Loucy (cell line): ENCODE results near the gene NADSYN1.

Source experiments
- H2AFZ ChIP-seq: fragments of 200-600 bp; sonication (generic); 2 replicates; pipeline ENCODE4 v1.6.0; 2016; ENCODE audit warnings: antibody characterized with exemption, mild to moderate bottlenecking, low read length, moderate library complexity
- H3F3A ChIP-seq: fragments of 200-600 bp; 2 replicates; pipeline ENCODE4 v1.6.0; 2016; ENCODE audit warnings: antibody characterized with exemption, low read depth, mild to moderate bottlenecking
- H3K27me3 ChIP-seq: fragments of 200-600 bp; sonication (generic); 2 replicates; pipeline ENCODE4 v1.6.1; 2014; ENCODE audit warnings: low read length, mild to moderate bottlenecking; ENCODE audit not compliant: insufficient read depth, poor library complexity, severe bottlenecking
- H3K36me3 ChIP-seq: fragments of 200-600 bp; sonication (generic); 2 replicates; pipeline ENCODE4 v1.6.1; 2016; ENCODE audit warnings: low read length; ENCODE audit not compliant: insufficient read depth
- H3K4me1 ChIP-seq: fragments of 200-600 bp; sonication (generic); 2 replicates; pipeline ENCODE4 v1.5.1; 2014; ENCODE audit warnings: low read length, mild to moderate bottlenecking; ENCODE audit not compliant: insufficient read depth, poor library complexity, severe bottlenecking
- H3K4me2 ChIP-seq: fragments of 200-600 bp; sonication (generic); 2 replicates; pipeline ENCODE4 v1.6.0; 2014; ENCODE audit warnings: antibody characterized with exemption, low read length, low read depth, mild to moderate bottlenecking; ENCODE audit not compliant: poor library complexity, severe bottlenecking
- H3K4me3 ChIP-seq: fragments of 200-600 bp; sonication (generic); 2 replicates; pipeline ENCODE4 v1.5.1; 2014; ENCODE audit warnings: low read length, mild to moderate bottlenecking, mixed read lengths; ENCODE audit not compliant: poor library complexity, severe bottlenecking
- H3K79me2 ChIP-seq: fragments of 200-600 bp; sonication (generic); 2 replicates; pipeline ENCODE4 v1.6.1; 2014; ENCODE audit warnings: low read length; ENCODE audit not compliant: insufficient read depth
- H3K9ac ChIP-seq: fragments of 200-600 bp; sonication (generic); 2 replicates; pipeline ENCODE4 v1.6.0; 2014; ENCODE audit warnings: mild to moderate bottlenecking, low read depth, low read length, moderate library complexity; ENCODE audit not compliant: poor library complexity, severe bottlenecking
- H3K9me2 ChIP-seq: fragments of 200-600 bp; sonication (generic); replicated peaks from 2 replicates; pipeline ENCODE4 v1.6.1; 2016; ENCODE audit warnings: low read depth, low read length, mixed read lengths
- H3K9me3 ChIP-seq: fragments of 200-600 bp; sonication (generic); 2 replicates; pipeline ENCODE4 v1.6.1; 2014; ENCODE audit warnings: mild to moderate bottlenecking, antibody characterized with exemption, low read length, low read depth; ENCODE audit not compliant: insufficient read depth
- H4K20me1 ChIP-seq: fragments of 200-600 bp; sonication (generic); 2 replicates; pipeline ENCODE4 v1.6.0; 2014; ENCODE audit warnings: antibody characterized with exemption, low read length, mild to moderate bottlenecking; ENCODE audit not compliant: insufficient read depth, poor library complexity, severe bottlenecking
- CTCF ChIP-seq: fragments of 200-600 bp; sonication (generic); conservative IDR thresholded peaks from 2 replicates; pipeline ENCODE4 v1.5.1; 2014; ENCODE audit warnings: mild to moderate bottlenecking, antibody characterized with exemption, low read length
- EZH2phosphoT487 ChIP-seq: fragments of 200-600 bp; IDR thresholded peaks from 2 replicates; pipeline ENCODE4 v1.6.1; 2018; ENCODE audit warnings: antibody characterized with exemption, mild to moderate bottlenecking, moderate library complexity, borderline replicate concordance

NADSYN1 gene

GRCh38 chr11:71432761-71433647 is 20.0 kb upstream of the NADSYN1 start:
- Histone ChIP-seq H3K9ac (no peak overlapping the region), H3F3A (no peaks in the 10 kb centered on the region), H4K20me1 (no peaks in the 10 kb centered on the region), H3K9me2 (no peaks in the 10 kb centered on the region), H3K79me2 (no peaks in the 10 kb centered on the region), H3K27me3 (no peaks in the 10 kb centered on the region), H3K4me2 (no peak overlapping the region), H3K4me1 (no peaks in the 10 kb centered on the region), H2AFZ (no peak overlapping the region), H3K36me3 (peaks cover 12% of the 10 kb centered on the region; the same call in 1 of the 2 replicates), H3K9me3 (no peaks in the 10 kb centered on the region), H3K4me3 (no peak overlapping the region)
- no peak for TF ChIP-seq EZH2phosphoT487
- TF ChIP-seq CTCF, result no peak

GRCh38 chr11:71433648-71434450 is 19.2 kb upstream of the NADSYN1 start:
- H3K4me2 ChIP-seq, result no peak overlapping the region
- H3K4me1 ChIP-seq, result no peaks in the 10 kb centered on the region
- H3K9ac ChIP-seq, result no peak overlapping the region
- no peaks in the 10 kb centered on the region for H3F3A ChIP-seq
- TF ChIP-seq EZH2phosphoT487, result no peak
- TF ChIP-seq CTCF, result no peak
- H4K20me1 ChIP-seq, result no peaks in the 10 kb centered on the region
- H3K27me3 ChIP-seq, result no peaks in the 10 kb centered on the region
- H3K79me2 ChIP-seq, result no peaks in the 10 kb centered on the region
- peaks cover 21% of the 10 kb centered on the region; the same call in 1 of the 2 replicates for H3K36me3 ChIP-seq
- H3K9me2 ChIP-seq, result no peaks in the 10 kb centered on the region
- no peak overlapping the region for H3K4me3 ChIP-seq
- H3K9me3 ChIP-seq, result no peaks in the 10 kb centered on the region
- no peak overlapping the region for H2AFZ ChIP-seq

GRCh38 chr11:71434576-71435130 is 18.4 kb upstream of the NADSYN1 start:
- no peak overlapping the region for H3K4me3 ChIP-seq
- H3K4me2 ChIP-seq, result no peak overlapping the region
- H3K9me3 ChIP-seq, result no peaks in the 10 kb centered on the region
- TF ChIP-seq CTCF (no peak), EZH2phosphoT487 (no peak)
- no peaks in the 10 kb centered on the region for H3K4me1 ChIP-seq
- H2AFZ ChIP-seq, result no peak overlapping the region
- no peaks in the 10 kb centered on the region for H3K27me3 ChIP-seq
- no peaks in the 10 kb centered on the region for H3K9me2 ChIP-seq
- no peak overlapping the region for H3K9ac ChIP-seq
- H3K36me3 ChIP-seq, result peaks cover 29% of the 10 kb centered on the region; the same call in 1 of the 2 replicates
- no peaks in the 10 kb centered on the region for H3K79me2 ChIP-seq
- no peaks in the 10 kb centered on the region for H4K20me1 ChIP-seq
- H3F3A ChIP-seq, result no peaks in the 10 kb centered on the region
